PC-9 (cell line): ENCODE measurements around the gene KIF5A. TPM values are rescaled to one million over a fixed set of nuclear protein-coding genes. Genes with fewer than 3 reads are reported as not detected.

ENCODE experiments used
- BruUV-seq: library from RNA; stranded (reverse); fragments of 400-500 nt; replicated peaks from 2 replicates; lab custom pipeline; 2021; lab: Mats Ljungman, UMichigan
- CTCF ChIA-PET: fragments of 300-600 bp; sonication (Branson Sonifier 250); formaldehyde crosslinking; loops from one replicate; lab custom pipeline; 2022; ENCODE audit warnings: antibody characterized with exemption; lab: Charles Lee
- POLR2A ChIA-PET: fragments of 300-600 bp; sonication (Branson Sonifier 250); formaldehyde crosslinking; loops from one replicate; lab custom pipeline; 2022; ENCODE audit warnings: antibody characterized with exemption; ENCODE audit not compliant: unreplicated experiment; lab: Charles Lee
- DNase-seq, 2 experiments: peaks; one replicate each; pipeline versions ENCODE4 v3.0.0 to v3.0.0-alpha.2; 2015 to 2022; ENCODE audit warnings: mixed read lengths in 1 of 2
- H2AFZ ChIP-seq: fragments of 200-600 bp; sonication (generic); 2 replicates; pipeline ENCODE4 v1.8.1; 2017; ENCODE audit warnings: antibody characterized with exemption
- H3F3A ChIP-seq: fragments of 200-600 bp; sonication (generic); 2 replicates; pipeline ENCODE4 v1.8.1; 2017; ENCODE audit warnings: antibody characterized with exemption, mild to moderate bottlenecking, low read depth; ENCODE audit not compliant: insufficient read depth
- H3K27ac ChIP-seq: fragments of 200-600 bp; sonication (generic); 2 replicates; pipeline ENCODE4 v1.6.1; 2016; ENCODE audit warnings: mixed run types
- H3K27me3 ChIP-seq: fragments of 200-600 bp; sonication (generic); 2 replicates; pipeline ENCODE4 v1.6.1; 2016; ENCODE audit warnings: low read depth, mixed run types; ENCODE audit not compliant: insufficient read depth
- H3K36me3 ChIP-seq: fragments of 200-600 bp; sonication (generic); 2 replicates; pipeline ENCODE4 v1.6.1; 2016; ENCODE audit warnings: low read depth, mixed run types
- H3K4me1 ChIP-seq: fragments of 200-600 bp; sonication (generic); replicated peaks from 2 replicates; pipeline ENCODE4 v1.6.1; 2016; ENCODE audit warnings: mixed run types; ENCODE audit not compliant: insufficient read depth
- H3K4me2 ChIP-seq: fragments of 200-600 bp; sonication (generic); 2 replicates; pipeline ENCODE4 v1.6.1; 2017; ENCODE audit warnings: mixed run types
- H3K4me3 ChIP-seq: fragments of 200-600 bp; sonication (generic); 2 replicates; pipeline ENCODE4 v1.6.1; 2016; ENCODE audit warnings: mixed run types
- H3K79me2 ChIP-seq: fragments of 200-600 bp; sonication (generic); 2 replicates; pipeline ENCODE4 v1.6.1; 2017; ENCODE audit warnings: low read depth, mixed run types
- H3K9me2 ChIP-seq: fragments of 200-600 bp; sonication (generic); 2 replicates; pipeline ENCODE4 v1.8.1; 2017; ENCODE audit warnings: mild to moderate bottlenecking; ENCODE audit not compliant: insufficient read depth
- H3K9me3 ChIP-seq: fragments of 200-600 bp; sonication (generic); 2 replicates; pipeline ENCODE4 v1.8.1; 2016; ENCODE audit warnings: low read depth; ENCODE audit not compliant: insufficient read depth
- H4K20me1 ChIP-seq: fragments of 200-600 bp; sonication (generic); 2 replicates; pipeline ENCODE4 v1.8.1; 2017; ENCODE audit not compliant: insufficient read depth
- CTCF ChIP-seq: fragments of 200-600 bp; sonication (generic); conservative IDR thresholded peaks from 2 replicates; pipeline ENCODE4 v1.6.1; 2017; ENCODE audit warnings: mixed run types, antibody characterized with exemption, mild to moderate bottlenecking, moderate library complexity
- EZH2 ChIP-seq: fragments of 200-600 bp; sonication (generic); IDR thresholded peaks from 2 replicates; pipeline ENCODE4 v1.8.0; 2017; ENCODE audit warnings: antibody characterized with exemption, low read depth
- intact Hi-C: fragments of 100-400 bp; cut with micrococcal nuclease; formaldehyde crosslinking; loops from one replicate; pipeline ENCODE4 v1.10.0; 2022; ENCODE audit not compliant: unreplicated experiment
- total RNA-seq: library from RNA; stranded (reverse); gene quantifications from 2 replicates; pipeline ENCODE4 v1.2.3, GENCODE V29; 2021

The KIF5A gene
- total RNA-seq, 1 experiment from 2014 or later, result 0.07 TPM

GRCh38 chr12:57552306-57552651, 2.4 kb downstream of the KIF5A start:
- BruUV-seq, result no TSS peak
- Histone ChIP-seq H3K27ac (no peak overlapping the region), H4K20me1 (no peaks in the 10 kb centered on the region), H3K36me3 (no peaks in the 10 kb centered on the region), H3K4me3 (no peak overlapping the region), H3K4me2 (no peak overlapping the region), H3K9me2 (no peaks in the 10 kb centered on the region), H3K4me1 (no peaks in the 10 kb centered on the region), H3F3A (0 out of 2 replicates have a peak, but pooled peaks cover 4% of the 10 kb centered on the region), H3K9me3 (no peaks in the 10 kb centered on the region), H3K79me2 (no peaks in the 10 kb centered on the region), H2AFZ (no peak overlapping the region), H3K27me3 (no peaks in the 10 kb centered on the region)
- TF ChIP-seq EZH2 (no peak), CTCF (no peak)
- CTCF ChIA-PET, result no interaction called here
- no peak for DNase-seq
- intact Hi-C loops, result no loop called here
- POLR2A ChIA-PET, result no interaction called here

- intact Hi-C loops, result no loop called here
- H3K27ac ChIP-seq, result no peak overlapping the region
- no TSS peak for BruUV-seq
- H3K79me2 ChIP-seq, result no peaks in the 10 kb centered on the region
- H3K4me1 ChIP-seq, result no peaks in the 10 kb centered on the region
- H3K9me2 ChIP-seq, result no peaks in the 10 kb centered on the region
- DNase-seq, result no peak
- no peak overlapping the region for H3K4me3 ChIP-seq
- no peaks in the 10 kb centered on the region for H4K20me1 ChIP-seq
- no peak for TF ChIP-seq EZH2
- TF ChIP-seq CTCF, result no peak
- CTCF ChIA-PET, result no interaction called here
- 0 out of 2 replicates have a peak, but pooled peaks cover under 1% of the 10 kb centered on the region for H3F3A ChIP-seq
- no peaks in the 10 kb centered on the region for H3K36me3 ChIP-seq
- H2AFZ ChIP-seq, result no peak overlapping the region
- H3K4me2 ChIP-seq, result no peak overlapping the region
- H3K27me3 ChIP-seq, result no peaks in the 10 kb centered on the region
- POLR2A ChIA-PET, result no interaction called here
- H3K9me3 ChIP-seq, result no peaks in the 10 kb centered on the region
These were observed 3.0 kb downstream of the KIF5A start for GRCh38 chr12:57552835-57553313.

GRCh38 chr12:57553343-57554202, 3.7 kb downstream of the KIF5A start:
- TF ChIP-seq CTCF (no peak), EZH2 (no peak)
- ChIA-PET CTCF (no interaction called here), POLR2A (no interaction called here)
- DNase-seq, result no peak
- BruUV-seq, result no TSS peak
- H4K20me1 ChIP-seq, result no peaks in the 10 kb centered on the region
- H3K4me1 ChIP-seq, result no peaks in the 10 kb centered on the region
- H3K27me3 ChIP-seq, result no peaks in the 10 kb centered on the region
- intact Hi-C loops, result no loop called here
- H3F3A ChIP-seq, result no peaks in the 10 kb centered on the region
- H3K27ac ChIP-seq, result no peak overlapping the region
- no peaks in the 10 kb centered on the region for H3K9me3 ChIP-seq
- H2AFZ ChIP-seq, result no peak overlapping the region
- H3K4me2 ChIP-seq, result no peak overlapping the region
- H3K36me3 ChIP-seq, result no peaks in the 10 kb centered on the region
- H3K9me2 ChIP-seq, result no peaks in the 10 kb centered on the region
- H3K4me3 ChIP-seq, result no peak overlapping the region
- H3K79me2 ChIP-seq, result no peaks in the 10 kb centered on the region
